Thyroid gland (tissue), 4 donors: ENCODE measurements around the gene CEP57L1.

Source experiments
- POLR2A ChIP-seq, 2 donors: fragments of 450-650 bp; IDR thresholded peaks; one replicate each; pipeline ENCODE4 v1.6.1; 2017; ENCODE audit warnings: antibody characterized with exemption in 2 of 2, mild to moderate bottlenecking in 2 of 2, moderate library complexity in 1 of 2
- TF ChIP-seq, protein P1 (sequence below), 6 experiments: fragments of 200-600 bp in 3 of 6; fragments of 450-650 bp in 3 of 6; sonication (generic) in 3 of 6; IDR thresholded peaks; one replicate each; pipeline ENCODE4 v1.5.1; 2016 to 2019; ENCODE audit warnings: antibody characterized with exemption in 6 of 6, mild to moderate bottlenecking in 2 of 6, inconsistent platforms in 1 of 6, moderate library complexity in 1 of 6

DNA sequence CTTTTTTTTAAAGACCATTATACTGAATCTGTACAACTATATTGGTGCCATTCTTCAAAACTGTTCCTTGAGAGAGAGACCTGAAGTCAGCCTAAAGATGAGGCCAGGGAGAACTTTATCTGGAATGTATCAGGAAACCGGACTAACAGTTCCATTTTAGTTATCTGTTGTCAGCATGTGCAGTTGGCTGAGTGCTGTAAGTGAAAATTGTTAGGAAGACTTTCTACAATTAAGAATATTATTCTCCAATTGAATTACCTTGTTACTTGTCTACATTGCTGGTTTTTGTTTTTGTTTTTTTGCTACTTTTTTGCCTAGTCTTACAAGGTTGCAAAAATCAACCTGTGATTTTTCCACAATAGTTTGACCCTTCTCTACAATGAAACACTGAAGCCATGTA is 7.5 kb downstream of the CEP57L1 start:
- TF ChIP-seq, protein P1, sequence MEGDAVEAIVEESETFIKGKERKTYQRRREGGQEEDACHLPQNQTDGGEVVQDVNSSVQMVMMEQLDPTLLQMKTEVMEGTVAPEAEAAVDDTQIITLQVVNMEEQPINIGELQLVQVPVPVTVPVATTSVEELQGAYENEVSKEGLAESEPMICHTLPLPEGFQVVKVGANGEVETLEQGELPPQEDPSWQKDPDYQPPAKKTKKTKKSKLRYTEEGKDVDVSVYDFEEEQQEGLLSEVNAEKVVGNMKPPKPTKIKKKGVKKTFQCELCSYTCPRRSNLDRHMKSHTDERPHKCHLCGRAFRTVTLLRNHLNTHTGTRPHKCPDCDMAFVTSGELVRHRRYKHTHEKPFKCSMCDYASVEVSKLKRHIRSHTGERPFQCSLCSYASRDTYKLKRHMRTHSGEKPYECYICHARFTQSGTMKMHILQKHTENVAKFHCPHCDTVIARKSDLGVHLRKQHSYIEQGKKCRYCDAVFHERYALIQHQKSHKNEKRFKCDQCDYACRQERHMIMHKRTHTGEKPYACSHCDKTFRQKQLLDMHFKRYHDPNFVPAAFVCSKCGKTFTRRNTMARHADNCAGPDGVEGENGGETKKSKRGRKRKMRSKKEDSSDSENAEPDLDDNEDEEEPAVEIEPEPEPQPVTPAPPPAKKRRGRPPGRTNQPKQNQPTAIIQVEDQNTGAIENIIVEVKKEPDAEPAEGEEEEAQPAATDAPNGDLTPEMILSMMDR (IDR thresholded peaks at IDR 0.05), result no peak
- TF ChIP-seq POLR2A (IDR thresholded peaks at IDR 0.05), result no peak
